ENCODE results near the gene SMIM24. TPM values are rescaled to one million over a fixed set of nuclear protein-coding genes. Genes with fewer than 3 reads are reported as not detected.

SMIM24 gene
- total RNA-seq, 4 donors from 2014 or later = 0.29 to 0.78 TPM; not detected in 2

DNA sequence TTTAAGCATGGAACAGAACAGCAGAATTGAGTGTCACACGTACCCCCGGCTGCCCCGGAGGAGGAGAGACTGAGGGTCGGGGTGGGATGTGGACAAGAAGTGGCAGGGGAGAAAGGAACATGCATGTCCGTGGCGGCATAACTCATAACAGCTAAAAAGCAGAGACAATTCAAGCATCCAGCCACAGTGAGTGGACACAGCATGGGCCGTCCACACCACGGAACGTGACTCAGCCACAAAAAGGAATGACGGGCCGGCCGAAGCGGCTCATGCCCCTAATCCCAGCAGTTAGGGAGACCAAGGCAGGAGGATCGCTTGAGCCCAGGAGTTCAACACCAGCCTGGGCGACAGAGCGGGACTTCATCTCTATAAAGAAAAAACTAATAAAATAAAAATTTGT is 12.6 kb upstream of the SMIM24 start:
- 94 to 95% methylated on average over 16 of the region's 16 CpGs for WGBS, 2 donors
- TF ChIP-seq POLR2A (IDR thresholded peaks at IDR 0.05) = no peak
- TF ChIP-seq, protein P1, sequence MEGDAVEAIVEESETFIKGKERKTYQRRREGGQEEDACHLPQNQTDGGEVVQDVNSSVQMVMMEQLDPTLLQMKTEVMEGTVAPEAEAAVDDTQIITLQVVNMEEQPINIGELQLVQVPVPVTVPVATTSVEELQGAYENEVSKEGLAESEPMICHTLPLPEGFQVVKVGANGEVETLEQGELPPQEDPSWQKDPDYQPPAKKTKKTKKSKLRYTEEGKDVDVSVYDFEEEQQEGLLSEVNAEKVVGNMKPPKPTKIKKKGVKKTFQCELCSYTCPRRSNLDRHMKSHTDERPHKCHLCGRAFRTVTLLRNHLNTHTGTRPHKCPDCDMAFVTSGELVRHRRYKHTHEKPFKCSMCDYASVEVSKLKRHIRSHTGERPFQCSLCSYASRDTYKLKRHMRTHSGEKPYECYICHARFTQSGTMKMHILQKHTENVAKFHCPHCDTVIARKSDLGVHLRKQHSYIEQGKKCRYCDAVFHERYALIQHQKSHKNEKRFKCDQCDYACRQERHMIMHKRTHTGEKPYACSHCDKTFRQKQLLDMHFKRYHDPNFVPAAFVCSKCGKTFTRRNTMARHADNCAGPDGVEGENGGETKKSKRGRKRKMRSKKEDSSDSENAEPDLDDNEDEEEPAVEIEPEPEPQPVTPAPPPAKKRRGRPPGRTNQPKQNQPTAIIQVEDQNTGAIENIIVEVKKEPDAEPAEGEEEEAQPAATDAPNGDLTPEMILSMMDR (IDR thresholded peaks at IDR 0.05) = no peak
- intact Hi-C loops (cut with DNase I; ENCODE audit: low total_unique reads) = no loop called here
- DNase-seq (ENCODE audit: low spot score in 2 of 2) = no peak
- no peak overlapping the region for H3K4me3 ChIP-seq (ENCODE audit: low read depth, poor library complexity, severe bottlenecking)

DNA sequence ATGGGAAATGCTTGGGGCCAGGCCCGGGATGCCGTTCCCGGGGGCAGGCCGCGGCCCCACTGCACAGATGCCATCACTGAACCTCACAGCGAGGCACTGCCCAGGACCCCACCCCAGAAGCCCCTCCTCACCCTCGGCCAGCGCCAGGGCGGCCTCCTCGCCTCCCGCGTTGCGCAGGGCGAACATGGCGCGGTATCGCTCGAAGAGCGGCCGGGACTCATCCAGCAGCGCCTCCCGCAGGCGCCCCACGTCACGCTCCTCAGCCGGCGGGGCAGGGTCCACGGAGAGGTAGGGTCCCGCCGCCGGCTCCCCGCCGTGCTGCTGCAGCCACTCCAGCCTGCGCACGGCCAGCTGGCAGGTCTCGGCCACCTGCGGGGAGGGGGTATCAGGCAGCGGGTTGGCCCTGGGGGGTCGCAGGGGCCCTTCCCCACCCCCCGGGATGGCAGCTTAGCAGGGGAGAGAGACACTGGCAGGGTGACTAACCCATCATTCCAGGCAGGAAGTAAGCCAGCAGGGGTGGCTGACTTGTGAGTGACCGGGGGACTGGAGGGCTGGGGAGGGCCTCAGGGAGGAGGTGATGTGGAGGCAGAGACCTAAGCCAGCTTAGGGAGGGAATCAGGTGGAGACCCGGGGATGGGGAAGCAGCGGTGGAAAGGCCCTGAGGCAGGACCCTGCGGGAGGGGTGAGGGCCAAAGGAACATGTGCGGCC is 12.0 kb upstream of the SMIM24 start:
- no peak overlapping the region for H3K4me3 ChIP-seq (ENCODE audit: low read depth, poor library complexity, severe bottlenecking)
- TF ChIP-seq, protein P1 (IDR thresholded peaks at IDR 0.05) = no peak
- TF ChIP-seq POLR2A (IDR thresholded peaks at IDR 0.05) = no peak
- WGBS, 2 donors = 94 to 96% methylated on average over 45 of the region's 45 CpGs
- intact Hi-C loops (cut with DNase I; ENCODE audit: low total_unique reads) = no loop called here
- DNase-seq (ENCODE audit: low spot score in 2 of 2) = no peak

DNA sequence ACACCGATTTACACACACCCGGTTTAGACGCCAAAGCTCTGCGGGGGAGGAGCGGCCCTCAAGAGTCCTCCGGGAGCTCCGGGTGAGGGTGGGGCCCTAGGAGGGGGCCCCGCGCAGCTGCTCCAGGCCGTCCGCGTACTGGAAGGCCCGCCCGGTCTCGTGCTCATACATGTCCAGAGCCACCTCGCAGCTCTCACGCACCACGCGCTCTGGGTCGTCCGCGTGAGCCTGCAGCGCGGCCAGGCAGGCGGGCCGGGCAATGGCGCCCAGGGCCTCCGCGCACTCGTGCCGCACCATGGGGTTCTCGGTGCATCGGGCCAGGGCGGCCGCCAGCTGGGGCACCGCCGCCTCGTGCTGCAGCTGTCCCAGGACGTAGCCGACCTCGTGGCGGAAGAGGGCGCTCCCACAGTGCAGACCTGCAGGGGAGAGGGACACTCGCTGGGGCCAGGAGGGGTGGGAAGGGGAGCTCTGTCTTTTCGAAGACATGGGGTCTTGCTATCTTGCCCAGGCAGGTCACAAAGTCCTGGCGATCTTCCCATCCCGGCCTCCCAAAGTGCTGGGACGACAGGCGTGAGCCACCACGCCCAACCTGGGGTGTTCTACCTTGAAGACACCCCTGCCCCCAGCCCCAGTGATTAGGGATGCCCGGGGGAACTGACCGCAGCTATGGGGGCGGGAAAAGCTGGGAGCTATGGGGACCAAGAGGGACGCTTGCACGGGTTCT is 11.2 kb upstream of the SMIM24 start:
- DNase-seq (ENCODE audit: low spot score in 2 of 2) = no peak
- intact Hi-C loops (cut with DNase I; ENCODE audit: low total_unique reads) = no loop called here
- no peak overlapping the region for H3K4me3 ChIP-seq (ENCODE audit: low read depth, poor library complexity, severe bottlenecking)
- WGBS, 2 donors = 85 to 94% methylated on average over 55 of the region's 55 CpGs
- TF ChIP-seq, protein P1 (IDR thresholded peaks at IDR 0.05) = no peak
- no peak for TF ChIP-seq POLR2A (IDR thresholded peaks at IDR 0.05)

DNA sequence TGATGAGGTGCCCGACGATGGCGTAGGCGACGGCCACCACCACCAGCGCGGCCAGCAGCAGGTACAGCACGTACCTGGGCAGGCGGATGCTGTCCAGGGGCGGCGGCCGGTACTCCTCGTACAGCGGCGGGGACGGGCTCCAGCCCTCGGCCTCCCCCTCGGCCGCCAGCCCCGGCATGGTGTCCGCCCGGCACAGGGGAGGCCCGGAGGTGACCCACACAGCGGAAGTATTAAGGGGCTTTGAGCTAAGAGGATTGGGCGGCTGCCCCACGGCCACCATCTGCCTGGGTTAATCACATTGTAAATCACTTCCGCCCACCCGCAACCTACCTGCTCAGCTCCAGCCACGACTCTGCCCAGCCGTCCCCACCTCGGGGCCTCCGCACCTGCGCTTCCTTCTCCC is 2.9 kb upstream of the SMIM24 start, which contains the start of gene SMIM44:
Gene SMIM44, minus strand, starts transcription at position 216 of the 403 bp plus-strand sequence. Its CDS starts 38 bp downstream, at position 178.
- no peak for DNase-seq (ENCODE audit: low spot score in 2 of 2)
- TF ChIP-seq, protein P1 (IDR thresholded peaks at IDR 0.05) = no peak
- no peak for TF ChIP-seq POLR2A (IDR thresholded peaks at IDR 0.05)
- H3K4me3 ChIP-seq (ENCODE audit: low read depth, poor library complexity, severe bottlenecking) = no peak within 1 kb of the TSS
- intact Hi-C loops (cut with DNase I; ENCODE audit: low total_unique reads) = no loop called here
- WGBS, 2 donors = 29 to 51% methylated on average over 13 to 28 of the region's 33 CpGs

DNA sequence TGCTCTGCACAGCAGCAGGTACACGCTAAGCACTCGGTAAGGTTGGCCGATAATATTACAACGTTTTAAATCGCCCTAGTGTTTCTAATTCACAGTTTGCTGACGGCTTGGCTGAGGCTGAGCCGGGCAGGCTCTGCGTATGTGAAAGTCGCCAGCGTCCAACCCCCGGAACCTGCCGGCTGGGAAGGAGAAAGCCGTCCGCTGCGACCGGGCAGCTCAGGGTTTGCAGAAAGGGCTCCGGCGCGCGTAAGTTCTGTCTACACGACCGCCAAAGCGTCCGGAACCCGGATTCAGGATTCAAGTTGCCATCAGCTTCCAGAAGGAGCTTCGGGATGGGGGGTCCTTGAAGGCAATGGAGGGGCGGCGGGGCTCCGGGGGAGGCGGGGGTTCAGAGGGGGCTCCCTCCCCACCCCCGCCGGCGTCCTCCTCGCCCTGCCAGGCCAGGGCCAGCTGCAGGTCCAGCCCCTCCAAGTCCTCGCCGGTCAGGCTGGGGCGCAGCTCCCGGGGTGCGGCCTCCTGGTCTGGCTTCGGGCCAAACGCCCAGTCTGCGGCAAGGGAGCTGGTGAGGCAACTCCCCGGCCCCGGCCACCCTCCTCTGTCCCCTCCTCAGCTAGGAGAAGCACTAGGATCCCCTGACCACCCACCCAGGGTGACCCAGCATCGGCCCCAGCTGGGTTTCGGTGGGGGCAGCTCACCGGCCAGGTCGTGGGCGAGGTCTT is 2.3 kb upstream of the SMIM24 start:
- no peak overlapping the region for H3K4me3 ChIP-seq (ENCODE audit: low read depth, poor library complexity, severe bottlenecking)

More for the DNA sequence above, 2.3 kb upstream of the SMIM24 start:
- no peak for TF ChIP-seq POLR2A (IDR thresholded peaks at IDR 0.05)
- TF ChIP-seq, protein P1 (IDR thresholded peaks at IDR 0.05) = no peak
- no peak for DNase-seq (ENCODE audit: low spot score in 2 of 2)
- 68 to 69% methylated on average over 45 to 49 of the region's 49 CpGs for WGBS, 2 donors
- intact Hi-C loops (cut with DNase I; ENCODE audit: low total_unique reads) = no loop called here

Data from lower leg skin (tissue), 4 donors.